Skeletal muscle cell (primary cell): ENCODE results near the gene CLPSL1.

Experiments used
- DNase-seq: peaks from one replicate; pipeline ENCODE4 v3.0.0-alpha.2; 2010; ENCODE audit warnings: low read depth
- H3K4me3 ChIP-seq: 2 replicates; pipeline ENCODE4 v1.5.1; 2011; ENCODE audit warnings: low read depth, mild to moderate bottlenecking, control low read depth, low read length, moderate library complexity

Gene CLPSL1

GRCh38 chr6:35755278-35755924, 25.4 kb upstream of the CLPSL1 start:
- no peak overlapping the region for H3K4me3 ChIP-seq
- DNase-seq: no peak

- H3K4me3 ChIP-seq: no peak overlapping the region
- DNase-seq: peak; percentile 13
Measured at GRCh38 chr6:35757456-35758123, 23.2 kb upstream of the CLPSL1 start.

- no peak overlapping the region for H3K4me3 ChIP-seq
- no peak for DNase-seq
Measured at GRCh38 chr6:35759426-35759825, 21.4 kb upstream of the CLPSL1 start.

- no peak overlapping the region for H3K4me3 ChIP-seq
- DNase-seq: no peak
Measured at GRCh38 chr6:35765739-35766138, 15.1 kb upstream of the CLPSL1 start.

GRCh38 chr6:35769211-35769610, 11.6 kb upstream of the CLPSL1 start:
- H3K4me3 ChIP-seq: no peak overlapping the region
- DNase-seq: no peak

GRCh38 chr6:35771343-35771627, 9.5 kb upstream of the CLPSL1 start:
- no peak overlapping the region for H3K4me3 ChIP-seq
- no peak for DNase-seq

- no peak for DNase-seq
- H3K4me3 ChIP-seq: no peak overlapping the region
Measured at GRCh38 chr6:35774116-35774794, 6.6 kb upstream of the CLPSL1 start.

- no peak overlapping the region for H3K4me3 ChIP-seq
- no peak for DNase-seq
Measured at GRCh38 chr6:35775031-35775430, 5.8 kb upstream of the CLPSL1 start.

GRCh38 chr6:35776364-35777215, 4.2 kb upstream of the CLPSL1 start, which contains the start of gene CLPSL2:
TSS of gene CLPSL2 (plus strand) at chr6:35776598. CDS start at chr6:35776619, 21 bp downstream.
- H3K4me3 ChIP-seq: peak within 1 kb of the TSS; percentile 49
- no peak for DNase-seq

GRCh38 chr6:35777356-35778102, 3.3 kb upstream of the CLPSL1 start:
- H3K4me3 ChIP-seq: no peak overlapping the region
- DNase-seq: no peak

- H3K4me3 ChIP-seq: no peak overlapping the region
- no peak for DNase-seq
Measured at GRCh38 chr6:35778437-35778836, 2.4 kb upstream of the CLPSL1 start.

- H3K4me3 ChIP-seq: no peak overlapping the region
- no peak for DNase-seq
Measured at GRCh38 chr6:35781290-35781689, 471 bp downstream of the CLPSL1 start.

- no peak overlapping the region for H3K4me3 ChIP-seq
- DNase-seq: no peak
Measured at GRCh38 chr6:35782424-35782823, 1.6 kb downstream of the CLPSL1 start.

- no peak overlapping the region for H3K4me3 ChIP-seq
- no peak for DNase-seq
Measured at GRCh38 chr6:35784200-35784599, 3.4 kb downstream of the CLPSL1 start.

GRCh38 chr6:35786272-35786671, 5.5 kb downstream of the CLPSL1 start:
- no peak overlapping the region for H3K4me3 ChIP-seq
- DNase-seq: no peak

- DNase-seq: no peak
- no peak overlapping the region for H3K4me3 ChIP-seq
Measured at GRCh38 chr6:35786810-35787209, 6.0 kb downstream of the CLPSL1 start.

- H3K4me3 ChIP-seq: no peak overlapping the region
- no peak for DNase-seq
Measured at GRCh38 chr6:35787266-35788218, 6.7 kb downstream of the CLPSL1 start.

GRCh38 chr6:35788423-35788982, 7.7 kb downstream of the CLPSL1 start:
- H3K4me3 ChIP-seq: no peak overlapping the region
- DNase-seq: no peak
